Measurements from ENCODE around the gene RALGAPB. TPM values are rescaled to one million over a fixed set of nuclear protein-coding genes. Genes with fewer than 3 reads are reported as not detected.

The RALGAPB gene
- total and polyA plus RNA-seq, 2 of the 13 experiments (the other 11 are each of a cell fraction or from before 2014, with no cell fraction given), result 17.6 to 30.6 TPM

DNA sequence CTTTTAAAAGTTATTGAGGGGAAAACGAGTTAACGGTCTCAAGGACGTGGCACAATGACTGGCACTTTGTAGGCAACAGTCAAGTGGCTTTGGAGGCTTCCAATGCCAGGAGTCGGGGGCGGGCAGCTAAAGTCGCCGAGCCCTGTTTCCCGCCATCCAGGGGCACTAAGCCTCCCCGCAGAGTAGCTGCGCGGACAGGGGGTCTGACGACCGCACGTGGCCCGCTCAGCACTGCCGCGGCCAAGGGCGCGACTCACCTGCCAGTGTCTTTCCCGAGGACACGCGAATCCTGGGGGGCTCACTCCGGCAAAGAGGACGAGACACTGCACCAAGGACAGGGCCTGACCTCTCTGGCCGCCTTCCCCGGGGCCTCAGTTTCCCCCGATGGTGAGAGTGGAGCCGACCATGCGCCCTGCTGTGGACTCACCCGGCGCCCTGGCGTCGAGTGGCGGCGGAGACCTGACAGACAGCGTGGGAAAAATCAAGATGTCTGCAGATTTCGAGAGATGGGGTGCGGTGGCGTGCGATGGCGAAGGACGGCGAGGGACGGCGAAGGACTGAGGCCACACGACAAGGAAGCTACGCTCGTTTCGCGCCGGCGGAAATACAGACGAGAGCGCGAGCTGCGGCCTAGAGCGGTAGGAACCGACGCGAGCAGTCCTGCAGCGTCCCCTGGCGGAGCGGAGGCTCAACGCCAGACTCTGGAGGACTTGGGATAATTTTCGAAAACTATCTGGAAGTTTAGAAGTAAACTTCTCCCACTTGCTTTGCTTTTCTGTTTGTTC, 37.7 kb upstream of the RALGAPB start, which contains the start of gene SNHG17 (continued):
- peak; percentile 98; the same call in 1 of the 2 replicates for TF ChIP-seq ZNF674 (CRISPR knock-in tag; IDR thresholded peaks at IDR 0.05; ENCODE audit: low read depth)
- TF ChIP-seq, protein P1, sequence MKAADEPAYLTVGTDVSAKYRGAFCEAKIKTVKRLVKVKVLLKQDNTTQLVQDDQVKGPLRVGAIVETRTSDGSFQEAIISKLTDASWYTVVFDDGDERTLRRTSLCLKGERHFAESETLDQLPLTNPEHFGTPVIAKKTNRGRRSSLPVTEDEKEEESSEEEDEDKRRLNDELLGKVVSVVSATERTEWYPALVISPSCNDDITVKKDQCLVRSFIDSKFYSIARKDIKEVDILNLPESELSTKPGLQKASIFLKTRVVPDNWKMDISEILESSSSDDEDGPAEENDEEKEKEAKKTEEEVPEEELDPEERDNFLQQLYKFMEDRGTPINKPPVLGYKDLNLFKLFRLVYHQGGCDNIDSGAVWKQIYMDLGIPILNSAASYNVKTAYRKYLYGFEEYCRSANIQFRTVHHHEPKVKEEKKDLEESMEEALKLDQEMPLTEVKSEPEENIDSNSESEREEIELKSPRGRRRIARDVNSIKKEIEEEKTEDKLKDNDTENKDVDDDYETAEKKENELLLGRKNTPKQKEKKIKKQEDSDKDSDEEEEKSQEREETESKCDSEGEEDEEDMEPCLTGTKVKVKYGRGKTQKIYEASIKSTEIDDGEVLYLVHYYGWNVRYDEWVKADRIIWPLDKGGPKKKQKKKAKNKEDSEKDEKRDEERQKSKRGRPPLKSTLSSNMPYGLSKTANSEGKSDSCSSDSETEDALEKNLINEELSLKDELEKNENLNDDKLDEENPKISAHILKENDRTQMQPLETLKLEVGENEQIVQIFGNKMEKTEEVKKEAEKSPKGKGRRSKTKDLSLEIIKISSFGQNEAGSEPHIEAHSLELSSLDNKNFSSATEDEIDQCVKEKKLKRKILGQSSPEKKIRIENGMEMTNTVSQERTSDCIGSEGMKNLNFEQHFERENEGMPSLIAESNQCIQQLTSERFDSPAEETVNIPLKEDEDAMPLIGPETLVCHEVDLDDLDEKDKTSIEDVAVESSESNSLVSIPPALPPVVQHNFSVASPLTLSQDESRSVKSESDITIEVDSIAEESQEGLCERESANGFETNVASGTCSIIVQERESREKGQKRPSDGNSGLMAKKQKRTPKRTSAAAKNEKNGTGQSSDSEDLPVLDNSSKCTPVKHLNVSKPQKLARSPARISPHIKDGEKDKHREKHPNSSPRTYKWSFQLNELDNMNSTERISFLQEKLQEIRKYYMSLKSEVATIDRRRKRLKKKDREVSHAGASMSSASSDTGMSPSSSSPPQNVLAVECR (CRISPR knock-in tag; IDR thresholded peaks at IDR 0.05; ENCODE audit: borderline replicate concordance), result peak; percentile 100
- peak; percentile 57; the same call in 1 of the 2 replicates for TF ChIP-seq KDM6A (CRISPR knock-in tag; IDR thresholded peaks at IDR 0.05; ENCODE audit: low read depth)
- peak; percentile 88 for TF ChIP-seq MZF1 (CRISPR knock-in tag; IDR thresholded peaks at IDR 0.05; ENCODE audit: borderline replicate concordance)
- peak; percentile 99 for TF ChIP-seq ZNF607 (CRISPR knock-in tag; IDR thresholded peaks at IDR 0.05; ENCODE audit: borderline replicate concordance)
- peak; percentile 89 for TF ChIP-seq ISX (CRISPR knock-in tag; conservative IDR thresholded peaks at IDR 0.05)
- TF ChIP-seq ZNF20 (CRISPR knock-in tag; IDR thresholded peaks at IDR 0.05), result peak; percentile 94; the same call in 1 of the 2 replicates
- TF ChIP-seq MAX (IDR thresholded peaks at IDR 0.05), result peak; percentile 100
- peak; percentile 88; the same call in 1 of the 2 replicates for TF ChIP-seq PRMT3 (CRISPR knock-in tag; IDR thresholded peaks at IDR 0.05; ENCODE audit: borderline replicate concordance, low read depth)
- TF ChIP-seq RNF219 (CRISPR knock-in tag; IDR thresholded peaks at IDR 0.05), result peak; percentile 99
- peak; percentile 98 for TF ChIP-seq ZNF878 (CRISPR knock-in tag; IDR thresholded peaks at IDR 0.05)
- TF ChIP-seq MEF2D (CRISPR knock-in tag; IDR thresholded peaks at IDR 0.05), result peak; percentile 97
- no peak; the same call in 1 of the 2 replicates for TF ChIP-seq ZNF790 (CRISPR knock-in tag; IDR thresholded peaks at IDR 0.05; ENCODE audit: borderline replicate concordance)
- TF ChIP-seq ZBTB4 (CRISPR knock-in tag; IDR thresholded peaks at IDR 0.05; ENCODE audit: borderline replicate concordance), result peak; percentile 100; the same call in 1 of the 2 replicates
- TF ChIP-seq ZNF598 (CRISPR knock-in tag; IDR thresholded peaks at IDR 0.05; ENCODE audit: borderline replicate concordance), result peak; percentile 100
- peak; percentile 99 for TF ChIP-seq ZC3H13 (CRISPR knock-in tag; IDR thresholded peaks at IDR 0.05)
- TF ChIP-seq, protein P2, sequence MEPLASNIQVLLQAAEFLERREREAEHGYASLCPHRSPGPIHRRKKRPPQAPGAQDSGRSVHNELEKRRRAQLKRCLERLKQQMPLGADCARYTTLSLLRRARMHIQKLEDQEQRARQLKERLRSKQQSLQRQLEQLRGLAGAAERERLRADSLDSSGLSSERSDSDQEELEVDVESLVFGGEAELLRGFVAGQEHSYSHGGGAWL (CRISPR knock-in tag; IDR thresholded peaks at IDR 0.05), result peak; percentile 100
- peak; percentile 85 for TF ChIP-seq CEBPG (CRISPR knock-in tag; IDR thresholded peaks at IDR 0.05)
